Cerebellar cortex (tissue), 1 donor: ENCODE results near the gene CTNNA2.

Experiments
- DNase-seq: peaks from one replicate; pipeline ENCODE4 v3.0.0-alpha.2; 2015; ENCODE audit warnings: low spot score

Gene CTNNA2

GRCh38 chr2:79935771-79936657 lies 423.2 kb downstream of the CTNNA2 start:
- DNase-seq: peak; percentile 72

GRCh38 chr2:79936715-79937114 lies 423.9 kb downstream of the CTNNA2 start:
- no peak for DNase-seq

- no peak for DNase-seq
Measured at GRCh38 chr2:79938648-79939047, 425.8 kb downstream of the CTNNA2 start.

GRCh38 chr2:79940364-79940763 lies 427.5 kb downstream of the CTNNA2 start:
- no peak for DNase-seq

GRCh38 chr2:79941179-79941578 lies 428.3 kb downstream of the CTNNA2 start:
- DNase-seq: no peak

- DNase-seq: no peak
Measured at GRCh38 chr2:79944205-79944604, 431.4 kb downstream of the CTNNA2 start.

- DNase-seq: no peak
Measured at GRCh38 chr2:79945653-79946445, 433.0 kb downstream of the CTNNA2 start.

- DNase-seq: no peak
Measured at GRCh38 chr2:79947751-79948150, 434.9 kb downstream of the CTNNA2 start.

GRCh38 chr2:79950526-79950925 lies 437.7 kb downstream of the CTNNA2 start:
- no peak for DNase-seq

GRCh38 chr2:79952616-79953015 lies 439.8 kb downstream of the CTNNA2 start:
- no peak for DNase-seq

- no peak for DNase-seq
Measured at GRCh38 chr2:79960035-79960434, 447.2 kb downstream of the CTNNA2 start.

- no peak for DNase-seq
Measured at GRCh38 chr2:79960519-79960918, 447.7 kb downstream of the CTNNA2 start.

GRCh38 chr2:79964966-79965365 lies 452.1 kb downstream of the CTNNA2 start:
- DNase-seq: no peak

- DNase-seq: no peak
Measured at GRCh38 chr2:79966369-79966768, 453.5 kb downstream of the CTNNA2 start.

GRCh38 chr2:79966882-79967281 lies 454.0 kb downstream of the CTNNA2 start:
- no peak for DNase-seq

GRCh38 chr2:79971807-79972206 lies 459.0 kb downstream of the CTNNA2 start:
- DNase-seq: no peak

GRCh38 chr2:79972661-79973060 lies 459.8 kb downstream of the CTNNA2 start:
- no peak for DNase-seq

- DNase-seq: no peak
Measured at GRCh38 chr2:79975791-79976565, 463.1 kb downstream of the CTNNA2 start.

GRCh38 chr2:79977792-79978191 lies 464.9 kb downstream of the CTNNA2 start:
- no peak for DNase-seq

- DNase-seq: no peak
Measured at GRCh38 chr2:79980116-79980515, 467.3 kb downstream of the CTNNA2 start.

GRCh38 chr2:79980816-79981215 lies 468.0 kb downstream of the CTNNA2 start:
- DNase-seq: no peak

- no peak for DNase-seq
Measured at GRCh38 chr2:79981316-79981715, 468.5 kb downstream of the CTNNA2 start.
